Tibial nerve (tissue), 4 donors: Measurements from ENCODE around the gene CELSR1. TPM values are rescaled to one million over a fixed set of nuclear protein-coding genes. Genes with fewer than 3 reads are reported as not detected.
"Not testable (repeated sequence)": the region's sequence is repeated elsewhere in the genome, so short reads cannot be mapped to it uniquely, and the experiment has no call there.

ENCODE experiments used
- DNase-seq, 2 donors: peaks; one replicate each; pipeline ENCODE4 v3.0.0-alpha.2; 2019; ENCODE audit warnings: low spot score in 2 of 2
- H3K27ac ChIP-seq, 4 donors: fragments of 200-600 bp; sonication (generic) in 3 of 4; one replicate each; pipeline ENCODE4 v1.5.1; 2017 to 2019; ENCODE audit warnings: mild to moderate bottlenecking in 1 of 4
- H3K27me3 ChIP-seq, 2 donors: fragments of 200-600 bp; sonication (generic) in 1 of 2; one replicate each; pipeline versions ENCODE4 v1.5.1 to v1.6.0; 2017 to 2019
- H3K36me3 ChIP-seq, 3 donors: fragments of 200-600 bp; sonication (generic); one replicate each; pipeline ENCODE4 v1.5.1; 2018 to 2019
- H3K4me1 ChIP-seq, 4 donors: fragments of 200-600 bp; sonication (generic) in 3 of 4; one replicate each; pipeline ENCODE4 v1.5.1; 2017 to 2019
- H3K4me3 ChIP-seq, 4 donors: fragments of 200-600 bp; sonication (generic) in 3 of 4; one replicate each; pipeline ENCODE4 v1.5.1; 2017 to 2019; ENCODE audit warnings: mild to moderate bottlenecking in 1 of 4, moderate library complexity in 1 of 4
- H3K9me3 ChIP-seq, 4 donors: fragments of 200-600 bp; sonication (generic) in 3 of 4; one replicate each; pipeline ENCODE4 v1.5.1; 2017 to 2019
- CTCF ChIP-seq, 5 experiments: fragments of 200-600 bp in 3 of 5; fragments of 450-650 bp in 2 of 5; sonication (generic) in 3 of 5; IDR thresholded peaks; one replicate each; pipeline ENCODE4 v1.5.1; 2016 to 2019; ENCODE audit warnings: antibody characterized with exemption in 5 of 5, mild to moderate bottlenecking in 3 of 5, moderate library complexity in 2 of 5
- EP300 ChIP-seq, 2 donors: sonication (generic); formaldehyde crosslinking; IDR thresholded peaks; one replicate each; pipeline ENCODE4 v1.6.1; 2017; ENCODE audit warnings: antibody characterized with exemption in 2 of 2, mild to moderate bottlenecking in 1 of 2
- POLR2A ChIP-seq, 2 donors: fragments of 450-650 bp; IDR thresholded peaks; one replicate each; pipeline ENCODE4 v1.6.1; 2017; ENCODE audit warnings: antibody characterized with exemption in 2 of 2, mild to moderate bottlenecking in 2 of 2, moderate library complexity in 2 of 2
- WGBS, 2 donors: methylation state at CpG; one replicate each; pipeline ENCODE4 v1.1.5; 2018; 5-methylcytosine and 5-hydroxymethylcytosine counted together
- total RNA-seq, 4 donors: library from RNA; depleted of rRNA; stranded (reverse); fragments of >200 nt; gene quantifications; one replicate each; pipeline ENCODE4 v1.1.0, GENCODE V29; 2016

The CELSR1 gene
- total RNA-seq, 4 donors from 2014 or later, result 1.0 to 5.9 (median 2.6) TPM

- Histone ChIP-seq H3K4me1 (no peaks in the 10 kb centered on the region), H3K36me3 (no peaks in the 10 kb centered on the region), H3K27me3 (no peaks in the 10 kb centered on the region), H3K9me3 (no peaks in the 10 kb centered on the region), H3K4me3 (no peak overlapping the region), H3K27ac (no peak overlapping the region)
- 82 to 84% methylated on average over 9 to 16 of the region's 16 CpGs for WGBS, 2 donors
- no peak for DNase-seq
- TF ChIP-seq CTCF (IDR thresholded peaks at IDR 0.05), result no peak
These were observed 138.0 kb downstream of the CELSR1 start for GRCh38 chr22:46399251-46400024.

- no peaks in the 10 kb centered on the region for H3K9me3 ChIP-seq
- WGBS, 2 donors, result 83 to 89% methylated on average over 18 to 19 of the region's 19 CpGs
These were observed 139.5 kb downstream of the CELSR1 start for GRCh38 chr22:46397951-46398350.

GRCh38 chr22:46397514-46397913 lies 139.9 kb downstream of the CELSR1 start:
- Histone ChIP-seq H3K27me3 (no peaks in the 10 kb centered on the region), H3K9me3 (no peaks in the 10 kb centered on the region), H3K4me3 (no peak overlapping the region), H3K27ac (no peak overlapping the region), H3K36me3 (no peaks in the 10 kb centered on the region), H3K4me1 (no peaks in the 10 kb centered on the region)
- DNase-seq, result no peak
- no peak for TF ChIP-seq CTCF (IDR thresholded peaks at IDR 0.05)
- no peak for TF ChIP-seq EP300 (IDR thresholded peaks at IDR 0.05)
- TF ChIP-seq POLR2A (IDR thresholded peaks at IDR 0.05), result no peak
- 79 to 87% methylated on average over 12 to 18 of the region's 18 CpGs for WGBS, 2 donors

More at GRCh38 chr22:46397951-46398350, 139.5 kb downstream of the CELSR1 start:
- TF ChIP-seq EP300 (IDR thresholded peaks at IDR 0.05), result no peak
- no peak for TF ChIP-seq POLR2A (IDR thresholded peaks at IDR 0.05)
- no peaks in the 10 kb centered on the region for H3K36me3 ChIP-seq
- no peak for DNase-seq
- H3K4me1 ChIP-seq, result no peaks in the 10 kb centered on the region
- H3K27me3 ChIP-seq, result no peaks in the 10 kb centered on the region
- no peak overlapping the region for H3K27ac ChIP-seq
- no peak overlapping the region for H3K4me3 ChIP-seq

- H3K36me3 ChIP-seq, H3K9me3 ChIP-seq, H3K4me3 ChIP-seq, H3K4me1 ChIP-seq, H3K27me3 ChIP-seq, H3K27ac ChIP-seq, DNase-seq: not testable (repeated sequence)
- WGBS, 2 donors, result 78 to 80% methylated on average over 3 to 5 of the region's 5 CpGs
These were observed 140.4 kb downstream of the CELSR1 start for GRCh38 chr22:46397049-46397448.

- TF ChIP-seq EP300 (IDR thresholded peaks at IDR 0.05), result no peak
- TF ChIP-seq POLR2A (IDR thresholded peaks at IDR 0.05), result no peak
- no peak for TF ChIP-seq CTCF (IDR thresholded peaks at IDR 0.05)
- no peak overlapping the region for H3K27ac ChIP-seq
- no peaks in the 10 kb centered on the region for H3K9me3 ChIP-seq
- H3K36me3 ChIP-seq, result no peaks in the 10 kb centered on the region
- H3K4me1 ChIP-seq, result no peaks in the 10 kb centered on the region
- no peaks in the 10 kb centered on the region for H3K27me3 ChIP-seq
- WGBS, 2 donors, result 88 to 89% methylated on average over 11 to 13 of the region's 13 CpGs
- H3K4me3 ChIP-seq, result no peak overlapping the region
- DNase-seq, result no peak
These were observed 142.3 kb downstream of the CELSR1 start for GRCh38 chr22:46395145-46395544.

GRCh38 chr22:46394622-46395021 lies 142.8 kb downstream of the CELSR1 start:
- Histone ChIP-seq H3K36me3 (no peaks in the 10 kb centered on the region), H3K4me1 (no peaks in the 10 kb centered on the region), H3K9me3 (no peaks in the 10 kb centered on the region), H3K4me3 (no peak overlapping the region), H3K27ac (no peak overlapping the region), H3K27me3 (no peaks in the 10 kb centered on the region)
- WGBS, 2 donors, result 85 to 91% methylated on average over 9 to 14 of the region's 14 CpGs
- no peak for DNase-seq
- TF ChIP-seq CTCF (IDR thresholded peaks at IDR 0.05), result no peak
- no peak for TF ChIP-seq EP300 (IDR thresholded peaks at IDR 0.05)
- no peak for TF ChIP-seq POLR2A (IDR thresholded peaks at IDR 0.05)
